H9 (cell line): Measurements from ENCODE around the gene TTN. TPM values are rescaled to one million over a fixed set of nuclear protein-coding genes. Genes with fewer than 3 reads are reported as not detected.

ENCODE experiments used
- DNase-seq: peaks from one replicate; pipeline ENCODE4 v3.0.0-alpha.2; 2017
- H2AFZ ChIP-seq: one replicate; pipeline ENCODE4 v1.6.1; 2013; ENCODE audit warnings: mild to moderate bottlenecking, low read length, control low read depth, moderate library complexity
- H2AK5ac ChIP-seq: 2 replicates; pipeline ENCODE4 v1.6.1; 2013; ENCODE audit warnings: low read length, control low read depth, mixed read lengths; ENCODE audit not compliant: insufficient read length
- H2BK120ac ChIP-seq: one replicate; pipeline ENCODE4 v1.6.1; 2013; ENCODE audit warnings: low read depth, mild to moderate bottlenecking, low read length, control low read depth, inconsistent platforms; ENCODE audit not compliant: poor library complexity, severe bottlenecking
- H2BK12ac ChIP-seq: 2 replicates; pipeline ENCODE4 v1.6.1; 2013; ENCODE audit warnings: low read length, control low read depth, mixed read lengths, low read depth; ENCODE audit not compliant: insufficient read length
- H2BK15ac ChIP-seq: 2 replicates; pipeline ENCODE4 v1.6.1; 2013; ENCODE audit warnings: low read depth, low read length, control low read depth
- H2BK20ac ChIP-seq: one replicate; pipeline ENCODE4 v1.6.1; 2013; ENCODE audit warnings: low read depth, mild to moderate bottlenecking, low read length, control low read depth, inconsistent platforms; ENCODE audit not compliant: poor library complexity, severe bottlenecking
- H2BK5ac ChIP-seq: 2 replicates; pipeline ENCODE4 v1.6.1; 2013; ENCODE audit warnings: low read length, control low read depth, mixed read lengths; ENCODE audit not compliant: insufficient read length
- H3K14ac ChIP-seq: 2 replicates; pipeline ENCODE4 v1.6.1; 2013; ENCODE audit warnings: low read length, control low read depth; ENCODE audit not compliant: insufficient read depth
- H3K18ac ChIP-seq: 2 replicates; pipeline ENCODE4 v1.6.1; 2013; ENCODE audit warnings: low read depth, mild to moderate bottlenecking, mixed read lengths, low read length, control low read depth; ENCODE audit not compliant: insufficient read length
- H3K23ac ChIP-seq: 2 replicates; pipeline ENCODE4 v1.6.1; 2013; ENCODE audit warnings: low read length, control low read depth, mixed read lengths, low read depth; ENCODE audit not compliant: insufficient read length
- H3K23me2 ChIP-seq: 2 replicates; pipeline ENCODE4 v1.6.1; 2013; ENCODE audit warnings: low read depth, mild to moderate bottlenecking, mixed read lengths, low read length, control low read depth; ENCODE audit not compliant: insufficient read length, poor library complexity, severe bottlenecking
- H3K27ac ChIP-seq: 2 replicates; pipeline ENCODE4 v1.5.1; 2013; ENCODE audit warnings: low read length, control low read depth, mixed read lengths, low read depth; ENCODE audit not compliant: insufficient read length
- H3K27me3 ChIP-seq: 2 replicates; pipeline ENCODE4 v1.6.1; 2013; ENCODE audit warnings: low read length, control low read depth, inconsistent platforms; ENCODE audit not compliant: insufficient read depth
- H3K4ac ChIP-seq: 2 replicates; pipeline ENCODE4 v1.6.1; 2013; ENCODE audit warnings: low read depth, mild to moderate bottlenecking, control low read depth, inconsistent platforms, low read length, moderate library complexity
- H3K4me1 ChIP-seq: 2 replicates; pipeline ENCODE4 v1.6.1; 2013; ENCODE audit warnings: low read length, control low read depth, inconsistent platforms; ENCODE audit not compliant: insufficient read depth
- H3K4me2 ChIP-seq: 2 replicates; pipeline ENCODE4 v1.6.1; 2013; ENCODE audit warnings: low read length, control low read depth, mixed read lengths; ENCODE audit not compliant: insufficient read length, insufficient read depth
- H3K56ac ChIP-seq: 2 replicates; pipeline ENCODE4 v1.6.1; 2013; ENCODE audit warnings: low read depth, mild to moderate bottlenecking, mixed read lengths, low read length, control low read depth; ENCODE audit not compliant: insufficient read length
- H3K79me1 ChIP-seq: 2 replicates; pipeline ENCODE4 v1.6.1; 2013; ENCODE audit warnings: low read depth, mild to moderate bottlenecking, moderate library complexity, low read length, control low read depth, inconsistent platforms; ENCODE audit not compliant: insufficient read depth, poor library complexity, severe bottlenecking
- H3K79me2 ChIP-seq: 2 replicates; pipeline ENCODE4 v1.6.1; 2013; ENCODE audit warnings: low read length, control low read depth, inconsistent platforms; ENCODE audit not compliant: insufficient read depth
- H3K9ac ChIP-seq: 2 replicates; pipeline ENCODE4 v1.6.1; 2013; ENCODE audit warnings: low read length, control low read depth, mixed read lengths; ENCODE audit not compliant: insufficient read length; ENCODE audit errors: extremely low read depth
- H3K9me3 ChIP-seq: one replicate; pipeline ENCODE4 v1.6.1; 2013; ENCODE audit warnings: low read depth, low read length, inconsistent platforms; ENCODE audit not compliant: control insufficient read depth
- H3T11ph ChIP-seq: one replicate; pipeline ENCODE4 v1.6.1; 2013; ENCODE audit warnings: mild to moderate bottlenecking, low read length, control low read depth, inconsistent platforms
- H4K20me1 ChIP-seq: one replicate; pipeline ENCODE4 v1.6.1; 2013; ENCODE audit not compliant: control insufficient read depth, insufficient read length, insufficient read depth
- H4K5ac ChIP-seq: 2 replicates; pipeline ENCODE4 v1.6.1; 2013; ENCODE audit warnings: low read depth, mild to moderate bottlenecking, mixed read lengths, low read length, control low read depth; ENCODE audit not compliant: insufficient read length
- H4K8ac ChIP-seq: replicated peaks from 2 replicates; pipeline ENCODE4 v1.6.1; 2013; ENCODE audit warnings: low read length, control low read depth, mixed read lengths, low read depth; ENCODE audit not compliant: insufficient read length
- H4K91ac ChIP-seq: 2 replicates; pipeline ENCODE4 v1.6.1; 2013; ENCODE audit warnings: low read depth, mild to moderate bottlenecking, moderate library complexity, mixed read lengths, low read length, control low read depth; ENCODE audit not compliant: insufficient read length
- H3K27ac Mint-ChIP-seq, 3 experiments: 2 replicates in 2 of 3; 3 replicates in 1 of 3; pipeline ENCODE4 v1.8.0; 2020 to 2021; ENCODE audit warnings: mixed read lengths in 3 of 3, mild to moderate bottlenecking in 1 of 3, moderate library complexity in 1 of 3
- H3K27me3 Mint-ChIP-seq: 2 replicates; pipeline ENCODE4 v1.8.0; 2021; ENCODE audit warnings: low read depth, mild to moderate bottlenecking, moderate library complexity, mixed read lengths
- H3K36me3 Mint-ChIP-seq, 3 experiments: 2 replicates in 2 of 3; 3 replicates in 1 of 3; pipeline ENCODE4 v1.8.0; 2020 to 2021; ENCODE audit warnings: low read depth in 3 of 3, mixed read lengths in 3 of 3; ENCODE audit not compliant: insufficient read depth in 1 of 3
- H3K4me1 Mint-ChIP-seq, 2 experiments: 2 replicates each; pipeline ENCODE4 v1.8.0; 2020; ENCODE audit warnings: mixed read lengths in 2 of 2
- H3K4me3 Mint-ChIP-seq, 2 experiments: 2 replicates in 1 of 2; 3 replicates in 1 of 2; pipeline ENCODE4 v1.8.0; 2020 to 2021; ENCODE audit warnings: mild to moderate bottlenecking in 2 of 2, mixed read lengths in 2 of 2, moderate library complexity in 1 of 2
- H3K9me3 Mint-ChIP-seq, 2 experiments: 2 replicates in 1 of 2; 3 replicates in 1 of 2; pipeline ENCODE4 v1.8.0; 2020; ENCODE audit warnings: mild to moderate bottlenecking in 2 of 2, mixed read lengths in 2 of 2, moderate library complexity in 1 of 2
- WGBS: extraction: QIAGEN DNeasy Blood & Tissue Kit; methylation state at CpG from one replicate; pipeline ENCODE4 v1.1.7; 2013; ENCODE audit warnings: missing lambda C conversion rate, low lambda C conversion rate, mixed read lengths; ENCODE audit not compliant: insufficient read length; ENCODE audit errors: extremely low coverage; 5-methylcytosine and 5-hydroxymethylcytosine counted together
- total RNA-seq: library from RNA; stranded (reverse); gene quantifications from 2 replicates; pipeline ENCODE4 v1.2.1, GENCODE V29; 2021
- TF ChIP-seq, protein P1 (sequence below): fragments of 200-600 bp; sonication (generic); conservative IDR thresholded peaks from 3 replicates; pipeline ENCODE4 v1.8.0; 2021; ENCODE audit warnings: antibody characterized with exemption, mild to moderate bottlenecking

TTN gene
- total RNA-seq, 1 experiment from 2014 or later = 0.70 TPM

GRCh38 chr2:178679891-178680290, 127.3 kb downstream of the TTN start:
- H3K27me3 Mint-ChIP-seq = no peaks in the 10 kb centered on the region
- H3K79me1 ChIP-seq = no peaks in the 10 kb centered on the region
- H3K36me3 Mint-ChIP-seq = no peaks in the 10 kb centered on the region
- no peak overlapping the region for H2BK12ac ChIP-seq
- H2BK20ac ChIP-seq = no peak overlapping the region
- H3K23me2 ChIP-seq = no peaks in the 10 kb centered on the region
- TF ChIP-seq, protein P1, sequence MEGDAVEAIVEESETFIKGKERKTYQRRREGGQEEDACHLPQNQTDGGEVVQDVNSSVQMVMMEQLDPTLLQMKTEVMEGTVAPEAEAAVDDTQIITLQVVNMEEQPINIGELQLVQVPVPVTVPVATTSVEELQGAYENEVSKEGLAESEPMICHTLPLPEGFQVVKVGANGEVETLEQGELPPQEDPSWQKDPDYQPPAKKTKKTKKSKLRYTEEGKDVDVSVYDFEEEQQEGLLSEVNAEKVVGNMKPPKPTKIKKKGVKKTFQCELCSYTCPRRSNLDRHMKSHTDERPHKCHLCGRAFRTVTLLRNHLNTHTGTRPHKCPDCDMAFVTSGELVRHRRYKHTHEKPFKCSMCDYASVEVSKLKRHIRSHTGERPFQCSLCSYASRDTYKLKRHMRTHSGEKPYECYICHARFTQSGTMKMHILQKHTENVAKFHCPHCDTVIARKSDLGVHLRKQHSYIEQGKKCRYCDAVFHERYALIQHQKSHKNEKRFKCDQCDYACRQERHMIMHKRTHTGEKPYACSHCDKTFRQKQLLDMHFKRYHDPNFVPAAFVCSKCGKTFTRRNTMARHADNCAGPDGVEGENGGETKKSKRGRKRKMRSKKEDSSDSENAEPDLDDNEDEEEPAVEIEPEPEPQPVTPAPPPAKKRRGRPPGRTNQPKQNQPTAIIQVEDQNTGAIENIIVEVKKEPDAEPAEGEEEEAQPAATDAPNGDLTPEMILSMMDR = no peak
- H3K79me2 ChIP-seq = no peaks in the 10 kb centered on the region
- no peaks in the 10 kb centered on the region for H3K27me3 ChIP-seq
- no peak overlapping the region for H2AK5ac ChIP-seq
- H4K91ac ChIP-seq = no peak overlapping the region
- no peak overlapping the region for H2BK120ac ChIP-seq
- WGBS = no CpG with 5 or more reads among the region's 1 CpG
- no peak overlapping the region for H2BK15ac ChIP-seq
- H3K9me3 ChIP-seq = no peaks in the 10 kb centered on the region
- H3T11ph ChIP-seq = no peak overlapping the region
- no peak overlapping the region for H3K4me3 Mint-ChIP-seq
- DNase-seq = no peak
- no peak overlapping the region for H3K4me2 ChIP-seq
- H3K9ac ChIP-seq = no peak overlapping the region
- no peaks in the 10 kb centered on the region for H3K9me3 Mint-ChIP-seq
- no peak overlapping the region for H3K23ac ChIP-seq
- no peaks in the 10 kb centered on the region for H4K20me1 ChIP-seq
- no peak overlapping the region for H4K8ac ChIP-seq
- H2BK5ac ChIP-seq = no peak overlapping the region
- no peaks in the 10 kb centered on the region for H3K4me1 Mint-ChIP-seq
- H2AFZ ChIP-seq = no peak overlapping the region
- H3K18ac ChIP-seq = no peak overlapping the region
- H3K27ac ChIP-seq = no peak overlapping the region
- no peak overlapping the region for H3K27ac Mint-ChIP-seq
- no peak overlapping the region for H4K5ac ChIP-seq
- H3K4me1 ChIP-seq = no peaks in the 10 kb centered on the region
- H3K56ac ChIP-seq = no peak overlapping the region
- H3K4ac ChIP-seq = no peak overlapping the region
- no peak overlapping the region for H3K14ac ChIP-seq
